ENCODE results near the gene ZNRD2. TPM values are rescaled to one million over a fixed set of nuclear protein-coding genes. Genes with fewer than 3 reads are reported as not detected.

ZNRD2 gene
- total and polyA plus RNA-seq, 2 of the 8 experiments (the other 6 are each of a cell fraction or from before 2014, with no cell fraction given): 53.4 to 125 TPM

- POLR2A ChIA-PET (ENCODE audit: partially characterized antibody): interaction anchor here (0.7 to 4.4 kb wide), 5 partner anchors 7 to 461 kb away, joined by 3 to 36 read pairs (median 3); partner anchors contain the start of genes EHBP1L1, FAM89B, FAU and MRPL49
- H2AK5ac ChIP-seq (ENCODE audit: low read depth, low read length): no peak overlapping the region
- H3K4me2 ChIP-seq (ENCODE audit: insufficient read depth in 1 of 2, low read depth in 2 of 2, low read length in 2 of 2): no peak overlapping the region
- no peak overlapping the region for H2BK120ac ChIP-seq (replicated peaks; ENCODE audit: low read depth, low read length)
- no peaks in the 10 kb centered on the region for H3K9me3 ChIP-seq (ENCODE audit: insufficient read depth in 2 of 2, low read depth in 1 of 2, low read length in 1 of 2)
- no peak overlapping the region for H4K8ac ChIP-seq (ENCODE audit: extremely low read depth, insufficient read depth, low read length)
- H3K4me1 ChIP-seq (replicated peaks in 1 of 4; ENCODE audit: control insufficient read depth in 3 of 4, insufficient read depth in 4 of 4, low read length in 3 of 4): peaks cover 0 to 21% (median 6%) of the 10 kb centered on the region in 4 experiments; a peak in 6 of 7 replicates
- H4K91ac ChIP-seq (replicated peaks; ENCODE audit: insufficient read length, low read length): no peak overlapping the region
- H3K18ac ChIP-seq (ENCODE audit: extremely low read depth, low read length): no peak overlapping the region
- no peak overlapping the region for H2BK20ac ChIP-seq (ENCODE audit: low read length)
- peaks cover 3% of the 10 kb centered on the region; the same call in 1 of the 2 replicates for H3K23me2 ChIP-seq (ENCODE audit: low read depth, low read length)
- no peak overlapping the region for H2BK5ac ChIP-seq (ENCODE audit: low read depth, low read length)
- no peak overlapping the region for H3K4me3 ChIP-seq (ENCODE audit: extremely low read depth in 1 of 4, insufficient read depth in 2 of 4, low read depth in 3 of 4, low read length in 4 of 4)
- peaks cover 0 to 2% of the 10 kb centered on the region in 2 experiments for H4K20me1 ChIP-seq (replicated peaks in 1 of 2; ENCODE audit: control insufficient read depth in 1 of 2, insufficient read depth in 2 of 2, low read length in 2 of 2)
- no peak overlapping the region for H3K14ac ChIP-seq (ENCODE audit: insufficient read length)
- H3K9ac ChIP-seq (replicated peaks in 1 of 4; ENCODE audit: extremely low read depth in 1 of 4, low read depth in 3 of 4, low read length in 3 of 4): no peak overlapping the region
- H3K79me2 ChIP-seq (ENCODE audit: control insufficient read depth in 1 of 2, insufficient read depth in 2 of 2, low read length in 2 of 2): no peaks in the 10 kb centered on the region
- no peaks in the 10 kb centered on the region for H3K36me3 ChIP-seq (ENCODE audit: control insufficient read depth in 2 of 4, insufficient read depth in 4 of 4, low read length in 3 of 4)
- FAIRE-seq: no peak
- no peak overlapping the region for H3K27ac ChIP-seq (ENCODE audit: low read depth, low read length)
- H4K5ac ChIP-seq (ENCODE audit: insufficient read length, low read depth, low read length): no peak overlapping the region
- H3K79me1 ChIP-seq (ENCODE audit: low read depth, low read length): no peaks in the 10 kb centered on the region
- no peak overlapping the region for H2BK15ac ChIP-seq (ENCODE audit: low read length)
- peaks cover 20 to 47% (median 39%) of the 10 kb centered on the region in 4 experiments; a peak in 6 of 7 replicates for H3K27me3 ChIP-seq (replicated peaks in 1 of 4; ENCODE audit: control insufficient read depth in 3 of 4, extremely low read depth in 1 of 4, insufficient read depth in 3 of 4, low read length in 3 of 4)
- no peak overlapping the region for H3K23ac ChIP-seq (ENCODE audit: insufficient read length)
- CTCF ChIA-PET (ENCODE audit: partially characterized antibody): interaction anchor here (0.5 to 14.5 kb wide), 5 partner anchors 10 to 895 kb away, joined by 3 to 162 read pairs (median 5); partner anchors contain the start of genes FAM89B, KCNK7 and ZNRD2
- no peak for DNase-seq (ENCODE audit: low read depth in 1 of 2, low spot score in 2 of 2)
- H3K4ac ChIP-seq (replicated peaks; ENCODE audit: insufficient read length, low read depth, low read length): no peak overlapping the region
- H2BK12ac ChIP-seq (ENCODE audit: low read depth, low read length): no peak overlapping the region
- WGBS, 2 experiments (ENCODE audit: extremely low coverage in 1 of 2, insufficient coverage in 1 of 2, insufficient read length in 1 of 2, insufficient replicate concordance in 2 of 2, low coverage in 1 of 2, low lambda C conversion rate in 2 of 2, missing lambda C conversion rate in 1 of 2): 90% methylated on average over 9 of the region's 10 CpGs; no CpG with 5 or more reads in 1 of the 2 experiments
- H3K56ac ChIP-seq (replicated peaks; ENCODE audit: insufficient read length, low read depth, low read length): no peak overlapping the region
- H2AFZ ChIP-seq (ENCODE audit: low read length): no peak overlapping the region
- no peak for TF ChIP-seq RXRA (IDR thresholded peaks at IDR 0.05; ENCODE audit: insufficient read depth, low read depth, low read length)
- no peak for TF ChIP-seq KDM4A (IDR thresholded peaks at IDR 0.05; ENCODE audit: low read depth, low read length, severe bottlenecking)
- TF ChIP-seq TAF7 (optimal IDR thresholded peaks at IDR 0.05; ENCODE audit: borderline replicate concordance, low read depth, low read length): no peak
- no peak for TF ChIP-seq NANOG (IDR thresholded peaks at IDR 0.05; ENCODE audit: insufficient read depth, low read depth, low read length, poor library complexity, severe bottlenecking)
- no peak for TF ChIP-seq SP1 (IDR thresholded peaks at IDR 0.05; ENCODE audit: low read depth, low read length)
These were observed 13.3 kb downstream of the ZNRD2 start for GRCh38 chr11:65583589-65583988.
